Uterus (tissue), 4 donors: ENCODE results near the gene FUBP1. TPM values are rescaled to one million over a fixed set of nuclear protein-coding genes. Genes with fewer than 3 reads are reported as not detected.
"Not testable (repeated sequence)": the region's sequence is repeated elsewhere in the genome, so short reads cannot be mapped to it uniquely, and the experiment has no call there.

ENCODE experiments used
- DNase-seq, 2 donors: peaks; one replicate each; pipeline ENCODE4 v3.0.0-alpha.2; 2019 to 2020
- H3K27ac ChIP-seq, 2 donors: fragments of 200-600 bp; sonication (generic); 1 replicate in 1 of 2; 2 replicates in 1 of 2; pipeline ENCODE4 v1.5.1; 2016 to 2018
- H3K27me3 ChIP-seq, 2 donors: fragments of 200-600 bp; sonication (generic); one replicate each; pipeline ENCODE4 v1.5.1; 2018 to 2019; ENCODE audit warnings: control low read depth in 1 of 2
- H3K36me3 ChIP-seq, 2 donors: fragments of 200-600 bp; sonication (generic); one replicate each; pipeline ENCODE4 v1.5.1; 2019; ENCODE audit warnings: control low read depth in 1 of 2
- H3K4me1 ChIP-seq, 2 donors: fragments of 200-600 bp; sonication (generic); one replicate each; pipeline ENCODE4 v1.5.1; 2018 to 2019; ENCODE audit warnings: control low read depth in 1 of 2
- H3K4me3 ChIP-seq, 2 donors: fragments of 200-600 bp; sonication (generic); 1 replicate in 1 of 2; 2 replicates in 1 of 2; pipeline ENCODE4 v1.5.1; 2018 to 2019; ENCODE audit warnings: mild to moderate bottlenecking in 1 of 2
- H3K9me3 ChIP-seq, 2 donors: fragments of 200-600 bp; sonication (generic); one replicate each; pipeline ENCODE4 v1.5.1; 2019; ENCODE audit warnings: control low read depth in 1 of 2
- CTCF ChIP-seq, 4 experiments: fragments of 200-600 bp in 2 of 4; fragments of 450-650 bp in 2 of 4; sonication (generic) in 2 of 4; IDR thresholded peaks; one replicate each; pipeline ENCODE4 v1.5.1; 2016 to 2019; ENCODE audit warnings: antibody characterized with exemption in 4 of 4, mild to moderate bottlenecking in 2 of 4, moderate library complexity in 1 of 4
- POLR2A ChIP-seq, 2 donors: fragments of 450-650 bp; IDR thresholded peaks; one replicate each; pipeline ENCODE4 v1.6.1; 2016; ENCODE audit warnings: antibody characterized with exemption in 2 of 2, mild to moderate bottlenecking in 1 of 2, moderate library complexity in 1 of 2
- intact Hi-C: fragments of 100-400 bp; cut with DNase I; formaldehyde crosslinking; loops from one replicate; pipeline ENCODE4 v1.15.1; 2023; ENCODE audit warnings: low total_unique reads
- total RNA-seq, 4 donors: library from RNA; depleted of rRNA in 3 of 4; stranded (reverse); fragments of >200 nt in 3 of 4; gene quantifications; one replicate each; pipeline versions ENCODE4 v1.1.0 to v1.2.4, GENCODE V29; 2014 to 2023
- donor health status: DM: yes; HTN: yes; CAD: no.

Gene FUBP1
- total RNA-seq, 4 donors from 2014 or later = 40.6 to 300 (median 116) TPM

GRCh38 chr1:77987919-77988318 is 9.0 kb upstream of the FUBP1 start:
- H3K4me1 ChIP-seq = peaks cover 0 to 4% of the 10 kb centered on the region in 2 donors
- no peak overlapping the region for H3K27ac ChIP-seq
- H3K36me3 ChIP-seq = no peaks in the 10 kb centered on the region
- no peak overlapping the region for H3K4me3 ChIP-seq
- no peaks in the 10 kb centered on the region for H3K9me3 ChIP-seq
- DNase-seq = no peak
- TF ChIP-seq POLR2A (IDR thresholded peaks at IDR 0.05) = no peak
- TF ChIP-seq CTCF (IDR thresholded peaks at IDR 0.05) = no peak
- intact Hi-C loops = no loop called here
- H3K27me3 ChIP-seq = no peaks in the 10 kb centered on the region

GRCh38 chr1:77986810-77987209 is 7.9 kb upstream of the FUBP1 start:
- peaks cover 0 to 4% of the 10 kb centered on the region in 2 donors for H3K4me1 ChIP-seq
- no peak for DNase-seq
- H3K4me3 ChIP-seq = no peak overlapping the region
- H3K36me3 ChIP-seq = no peaks in the 10 kb centered on the region
- H3K27ac ChIP-seq = no peak overlapping the region
- no peaks in the 10 kb centered on the region for H3K9me3 ChIP-seq
- intact Hi-C loops = no loop called here
- no peaks in the 10 kb centered on the region for H3K27me3 ChIP-seq
- TF ChIP-seq CTCF (IDR thresholded peaks at IDR 0.05) (no peak), POLR2A (IDR thresholded peaks at IDR 0.05) (no peak)

GRCh38 chr1:77984629-77985028 is 5.8 kb upstream of the FUBP1 start:
- intact Hi-C loops = no loop called here
- Histone ChIP-seq H3K27ac (no peak overlapping the region), H3K9me3 (no peaks in the 10 kb centered on the region), H3K4me1 (peaks cover 0 to 4% of the 10 kb centered on the region in 2 donors), H3K27me3 (no peaks in the 10 kb centered on the region), H3K36me3 (no peaks in the 10 kb centered on the region), H3K4me3 (no peak overlapping the region)
- DNase-seq = no peak
- no peak for TF ChIP-seq CTCF (IDR thresholded peaks at IDR 0.05)
- no peak for TF ChIP-seq POLR2A (IDR thresholded peaks at IDR 0.05)

GRCh38 chr1:77983997-77984355 is 5.1 kb upstream of the FUBP1 start:
- peaks cover 0 to 4% of the 10 kb centered on the region in 2 donors for H3K4me1 ChIP-seq

GRCh38 chr1:77983352-77983996 is 4.6 kb upstream of the FUBP1 start:
- not testable (repeated sequence) for DNase-seq

More at GRCh38 chr1:77983997-77984355, 5.1 kb upstream of the FUBP1 start:
- no peak for DNase-seq
- no peak overlapping the region for H3K27ac ChIP-seq
- H3K27me3 ChIP-seq = no peaks in the 10 kb centered on the region
- no peak for TF ChIP-seq CTCF (IDR thresholded peaks at IDR 0.05)
- TF ChIP-seq POLR2A (IDR thresholded peaks at IDR 0.05) = no peak
- H3K9me3 ChIP-seq = no peaks in the 10 kb centered on the region
- no peaks in the 10 kb centered on the region for H3K36me3 ChIP-seq
- H3K4me3 ChIP-seq = no peak overlapping the region
- intact Hi-C loops = no loop called here

More at GRCh38 chr1:77983352-77983996, 4.6 kb upstream of the FUBP1 start:
- H3K27ac ChIP-seq, H3K4me1 ChIP-seq, H3K36me3 ChIP-seq, H3K9me3 ChIP-seq, H3K27me3 ChIP-seq, intact Hi-C loops, H3K4me3 ChIP-seq: not testable (repeated sequence)
